Limb (tissue), 2 donors: ENCODE data around the gene CEP85L.

Source experiments
- DNase-seq, 2 donors: peaks; one replicate each; pipeline ENCODE4 v3.0.0-alpha.2; 2016; ENCODE audit errors: extremely low spot score in 2 of 2

The CEP85L gene

GRCh38 chr6:118502169-118502568, 149.2 kb downstream of the CEP85L start:
- DNase-seq = no peak

- no peak for DNase-seq
These were observed 149.6 kb downstream of the CEP85L start for GRCh38 chr6:118501765-118502164.

GRCh38 chr6:118501099-118501498, 150.3 kb downstream of the CEP85L start:
- DNase-seq = no peak

- no peak for DNase-seq
These were observed 151.0 kb downstream of the CEP85L start for GRCh38 chr6:118500130-118501015.

GRCh38 chr6:118495485-118496280, 155.7 kb downstream of the CEP85L start:
- no peak for DNase-seq

GRCh38 chr6:118494091-118494490, 157.3 kb downstream of the CEP85L start:
- no peak for DNase-seq

- DNase-seq = no peak
These were observed 161.4 kb downstream of the CEP85L start for GRCh38 chr6:118489990-118490389.

- DNase-seq = no peak
These were observed 162.8 kb downstream of the CEP85L start for GRCh38 chr6:118488631-118489030.

GRCh38 chr6:118485601-118486550, 165.5 kb downstream of the CEP85L start:
- DNase-seq = no peak

GRCh38 chr6:118476551-118476950, 174.8 kb downstream of the CEP85L start:
- no peak for DNase-seq

- no peak for DNase-seq
These were observed 178.1 kb downstream of the CEP85L start for GRCh38 chr6:118473266-118473665.

- DNase-seq = no peak
These were observed 181.9 kb downstream of the CEP85L start for GRCh38 chr6:118469468-118469867.

GRCh38 chr6:118468682-118469465, 182.5 kb downstream of the CEP85L start:
- no peak for DNase-seq

GRCh38 chr6:118467181-118467580, 184.2 kb downstream of the CEP85L start:
- DNase-seq = no peak

GRCh38 chr6:118464620-118465019, 186.8 kb downstream of the CEP85L start:
- no peak for DNase-seq

- DNase-seq = no peak
These were observed 190.4 kb downstream of the CEP85L start for GRCh38 chr6:118460958-118461470.

GRCh38 chr6:118456982-118457381, 194.4 kb downstream of the CEP85L start:
- DNase-seq = no peak

- no peak for DNase-seq
These were observed 199.6 kb downstream of the CEP85L start for GRCh38 chr6:118451839-118452238.

GRCh38 chr6:118444796-118445195, 206.6 kb downstream of the CEP85L start:
- DNase-seq = no peak

GRCh38 chr6:118436482-118436881, 214.9 kb downstream of the CEP85L start:
- DNase-seq = no peak
